WERI-Rb-1 (cell line): ENCODE measurements around the gene SOX18.

ENCODE experiments used
- DNase-seq: peaks from one replicate; pipeline ENCODE4 v3.0.0-alpha.2; 2020
- H3K27ac ChIP-seq: fragments of 250-450 bp; sonication (Bioruptor Pico); 2 replicates; pipeline ENCODE4 v1.5.1; 2020; ENCODE audit warnings: mild to moderate bottlenecking, moderate library complexity
- H3K27me3 ChIP-seq: fragments of 250-450 bp; sonication (Bioruptor Pico); 2 replicates; pipeline ENCODE4 v1.5.1; 2021; ENCODE audit warnings: mild to moderate bottlenecking, low read depth, moderate library complexity; ENCODE audit not compliant: insufficient read depth, severe bottlenecking
- H3K36me3 ChIP-seq: fragments of 250-450 bp; sonication (Bioruptor Pico); 2 replicates; pipeline ENCODE4 v1.5.1; 2020; ENCODE audit warnings: mild to moderate bottlenecking, moderate library complexity
- H3K4me3 ChIP-seq: 2 replicates; pipeline ENCODE4 v1.5.1; 2011; ENCODE audit warnings: low read depth, mild to moderate bottlenecking, control low read depth, low read length
- H3K9me3 ChIP-seq: fragments of 250-450 bp; sonication (Bioruptor Pico); 2 replicates; pipeline ENCODE4 v1.5.1; 2021; ENCODE audit warnings: mild to moderate bottlenecking, moderate library complexity; ENCODE audit not compliant: severe bottlenecking
- CTCF ChIP-seq: IDR thresholded peaks from 2 replicates; pipeline ENCODE4 v1.5.1; 2011; ENCODE audit warnings: low read depth, mild to moderate bottlenecking, control low read depth, inconsistent platforms, low read length

SOX18 gene

GRCh38 chr20:64075556-64075955 is 26.1 kb upstream of the SOX18 start:
- Histone ChIP-seq H3K4me3 (no peak overlapping the region), H3K27me3 (no peaks in the 10 kb centered on the region), H3K27ac (no peak overlapping the region), H3K36me3 (no peaks in the 10 kb centered on the region), H3K9me3 (no peaks in the 10 kb centered on the region)
- no peak for DNase-seq
- no peak for TF ChIP-seq CTCF

GRCh38 chr20:64074963-64075362 is 25.5 kb upstream of the SOX18 start:
- no peak for DNase-seq
- Histone ChIP-seq H3K9me3 (no peaks in the 10 kb centered on the region), H3K27me3 (no peaks in the 10 kb centered on the region), H3K4me3 (no peak overlapping the region), H3K27ac (no peak overlapping the region), H3K36me3 (no peaks in the 10 kb centered on the region)
- no peak for TF ChIP-seq CTCF

- Histone ChIP-seq H3K27ac (no peak overlapping the region), H3K9me3 (no peaks in the 10 kb centered on the region), H3K4me3 (no peak overlapping the region), H3K36me3 (no peaks in the 10 kb centered on the region), H3K27me3 (no peaks in the 10 kb centered on the region)
- TF ChIP-seq CTCF, result no peak
- DNase-seq, result no peak
Measured at GRCh38 chr20:64074184-64074789, 24.8 kb upstream of the SOX18 start.

- H3K9me3 ChIP-seq, result no peaks in the 10 kb centered on the region
- TF ChIP-seq CTCF, result no peak
- H3K4me3 ChIP-seq, result no peak overlapping the region
- no peaks in the 10 kb centered on the region for H3K27me3 ChIP-seq
- H3K36me3 ChIP-seq, result no peaks in the 10 kb centered on the region
- DNase-seq, result no peak
- H3K27ac ChIP-seq, result no peak overlapping the region
Measured at GRCh38 chr20:64073476-64074183, 24.2 kb upstream of the SOX18 start.

GRCh38 chr20:64072498-64073063 is 23.1 kb upstream of the SOX18 start:
- no peaks in the 10 kb centered on the region for H3K27me3 ChIP-seq
- no peaks in the 10 kb centered on the region for H3K9me3 ChIP-seq
- H3K36me3 ChIP-seq, result no peaks in the 10 kb centered on the region
- H3K4me3 ChIP-seq, result no peak overlapping the region
- TF ChIP-seq CTCF, result no peak
- no peak overlapping the region for H3K27ac ChIP-seq
- no peak for DNase-seq
